Ishikawa (cell line): ENCODE data around the gene MGA.

Experiments
- CEBPB ChIP-seq: IDR thresholded peaks from 2 replicates; pipeline ENCODE4 v1.6.1; 2012
- CREB1 ChIP-seq: IDR thresholded peaks from 2 replicates; pipeline ENCODE4 v1.6.1; 2012; ENCODE audit warnings: low read depth
- EGR1 ChIP-seq: IDR thresholded peaks from 2 replicates; pipeline ENCODE4 v1.6.1; 2012
- EP300 ChIP-seq: IDR thresholded peaks from 2 replicates; pipeline ENCODE4 v1.6.1; 2012; ENCODE audit warnings: borderline replicate concordance
- FOXM1 ChIP-seq: IDR thresholded peaks from 2 replicates; pipeline ENCODE4 v1.6.1; 2012; ENCODE audit warnings: low read depth, borderline replicate concordance
- MAX ChIP-seq: IDR thresholded peaks from 2 replicates; pipeline ENCODE4 v1.6.1; 2012
- NFIC ChIP-seq: IDR thresholded peaks from 2 replicates; pipeline ENCODE4 v1.6.1; 2012
- RAD21 ChIP-seq: IDR thresholded peaks from 2 replicates; pipeline ENCODE4 v1.6.1; 2012; ENCODE audit warnings: low read depth
- REST ChIP-seq: IDR thresholded peaks from 2 replicates; pipeline ENCODE4 v1.6.1; 2012; ENCODE audit warnings: low read depth, mild to moderate bottlenecking
- TAF1 ChIP-seq: IDR thresholded peaks from 2 replicates; pipeline ENCODE4 v1.6.1; 2012; ENCODE audit warnings: low read depth, mild to moderate bottlenecking
- TCF12 ChIP-seq: IDR thresholded peaks from 2 replicates; pipeline ENCODE4 v1.6.1; 2012; ENCODE audit warnings: low read depth
- TEAD4 ChIP-seq: IDR thresholded peaks from 2 replicates; pipeline ENCODE4 v1.6.1; 2012
- USF1 ChIP-seq: IDR thresholded peaks from 2 replicates; pipeline ENCODE4 v1.6.1; 2012
- YY1 ChIP-seq: IDR thresholded peaks from 2 replicates; pipeline ENCODE4 v1.6.1; 2012; ENCODE audit warnings: low read depth
- ZBTB7A ChIP-seq: IDR thresholded peaks from 2 replicates; pipeline ENCODE4 v1.6.1; 2012; ENCODE audit warnings: low read depth

MGA gene

DNA sequence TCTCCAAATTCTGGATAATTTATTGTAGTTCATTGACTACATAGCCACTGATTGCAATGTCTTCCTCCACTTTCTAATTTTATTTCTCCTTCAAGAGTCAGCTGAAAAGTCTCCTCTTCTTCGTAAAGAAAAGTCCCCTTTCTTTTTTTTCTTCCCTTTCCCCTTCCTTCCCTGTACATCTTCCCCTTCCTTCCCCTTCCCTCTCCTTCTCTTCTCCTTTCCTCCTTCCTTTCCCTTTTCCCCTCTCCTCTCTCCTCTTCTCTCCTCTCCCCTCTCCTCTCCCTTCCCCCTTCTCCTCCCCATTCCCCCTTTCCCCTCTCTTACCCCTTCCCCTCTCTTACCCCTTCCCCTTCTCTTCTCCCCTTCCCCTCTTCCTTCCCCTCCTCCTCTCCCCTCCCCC lies 8.8 kb upstream of the MGA start:
- TF ChIP-seq CREB1 (no peak), YY1 (no peak), TEAD4 (no peak), FOXM1 (no peak), USF1 (no peak), EP300 (no peak), ZBTB7A (no peak), TAF1 (no peak), REST (no peak), NFIC (no peak), RAD21 (no peak), CEBPB (no peak), MAX (no peak), TCF12 (no peak), EGR1 (no peak)

GRCh38 chr15:41653760-41654159 lies 6.4 kb upstream of the MGA start:
- TF ChIP-seq RAD21 (no peak), TCF12 (no peak), EP300 (no peak), REST (no peak), TAF1 (no peak), ZBTB7A (no peak), EGR1 (no peak), MAX (no peak), TEAD4 (no peak), CEBPB (no peak), USF1 (no peak), CREB1 (no peak), NFIC (no peak), YY1 (no peak), FOXM1 (no peak)

DNA sequence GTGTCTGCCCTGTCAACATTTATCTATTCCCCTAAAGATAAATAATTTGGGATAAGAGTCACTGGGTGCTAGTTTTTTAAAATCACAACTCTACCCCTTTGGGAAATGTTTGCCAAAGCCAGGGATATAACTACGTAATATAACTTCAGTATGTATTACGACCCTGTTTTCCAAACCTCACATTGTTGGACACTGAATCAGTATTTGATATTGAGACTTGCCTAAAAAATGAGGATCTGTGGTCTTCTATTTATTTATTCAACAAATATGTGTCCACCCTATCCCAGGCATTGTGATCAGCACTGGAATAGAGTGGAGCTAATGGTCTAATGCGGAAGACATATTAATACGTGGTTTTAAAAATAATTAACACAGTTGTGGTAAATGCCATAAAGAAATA lies 4.5 kb upstream of the MGA start:
- TF ChIP-seq USF1: no peak
- TF ChIP-seq RAD21: no peak
- TF ChIP-seq MAX: no peak

GRCh38 chr15:41656188-41656587 lies 4.0 kb upstream of the MGA start:
- TF ChIP-seq MAX (no peak), REST (no peak), USF1 (no peak)
